Endothelial cell of umbilical vein (primary cell): ENCODE data around the gene CCK.

Source experiments
- EZH2 ChIP-seq: IDR thresholded peaks from 2 replicates; pipeline ENCODE4 v1.6.1; 2012; ENCODE audit warnings: borderline replicate concordance, low read depth, mild to moderate bottlenecking, moderate library complexity, low read length, inconsistent platforms; ENCODE audit not compliant: severe bottlenecking
- JUN ChIP-seq: IDR thresholded peaks from 2 replicates; pipeline ENCODE4 v1.6.1; 2011; ENCODE audit warnings: borderline replicate concordance, low read depth; ENCODE audit not compliant: insufficient read length, insufficient read depth
- POLR2A ChIP-seq: IDR thresholded peaks from 2 replicates; pipeline ENCODE4 v1.6.1; 2012; ENCODE audit warnings: low read depth, mild to moderate bottlenecking, control low read depth, low read length
- POLR2AphosphoS5 ChIP-seq: IDR thresholded peaks from 2 replicates; pipeline ENCODE4 v1.6.1; 2012; ENCODE audit warnings: low read depth, mild to moderate bottlenecking, control low read depth, low read length, moderate library complexity; ENCODE audit not compliant: insufficient read depth
- TF ChIP-seq, protein P1 (sequence below): IDR thresholded peaks from 2 replicates; pipeline ENCODE4 v1.6.1; 2011; ENCODE audit not compliant: insufficient read depth, insufficient read length
- TF ChIP-seq, protein P2 (sequence below), 2 donors: IDR thresholded peaks; 1 replicate in 1 of 2; 2 replicates in 1 of 2; pipeline ENCODE4 v1.5.1; 2011; ENCODE audit warnings: low read length in 2 of 2, mild to moderate bottlenecking in 2 of 2, moderate library complexity in 2 of 2, control low read depth in 1 of 2, inconsistent platforms in 1 of 2, low read depth in 1 of 2; ENCODE audit not compliant: insufficient read depth in 1 of 2; ENCODE audit errors: extremely low read depth in 1 of 2

DNA sequence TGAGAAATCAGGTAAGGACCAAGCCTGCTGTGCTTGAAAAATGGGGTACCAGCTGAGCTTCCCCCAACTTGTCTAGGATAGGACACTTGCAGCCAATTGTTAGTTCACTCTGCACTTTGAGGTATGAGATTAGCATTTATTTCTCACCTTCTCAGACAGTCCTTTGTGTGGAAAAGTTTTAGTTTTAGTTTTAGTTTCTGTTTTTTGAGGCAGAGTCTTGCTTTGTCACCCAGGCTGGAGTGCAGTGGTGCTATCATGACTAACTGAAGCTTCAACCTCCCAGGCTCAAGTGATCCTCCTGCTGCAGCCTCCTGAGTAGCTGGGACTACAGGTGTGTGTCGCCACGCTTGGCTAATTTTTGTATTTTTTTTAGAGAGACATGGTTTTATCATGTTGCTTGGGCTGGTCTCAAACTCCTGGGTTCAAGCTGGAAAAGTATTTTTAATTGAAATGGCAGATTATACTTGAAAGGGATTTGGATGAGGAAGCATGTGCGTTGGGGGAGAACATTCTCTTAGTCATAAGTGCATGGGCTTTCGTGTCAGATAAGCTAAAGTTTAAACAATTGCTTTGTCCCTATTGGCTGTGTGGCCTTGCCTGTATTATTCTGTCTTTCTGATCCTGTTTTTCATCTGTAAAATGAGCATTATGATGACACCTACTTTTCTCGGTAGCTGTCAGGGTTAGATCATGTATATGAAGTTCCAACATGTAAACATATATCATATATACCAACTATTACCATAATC is 25.2 kb upstream of the CCK start:
- TF ChIP-seq EZH2 = no peak
- no peak for TF ChIP-seq POLR2A
- TF ChIP-seq POLR2AphosphoS5 = no peak
- TF ChIP-seq, protein P1, sequence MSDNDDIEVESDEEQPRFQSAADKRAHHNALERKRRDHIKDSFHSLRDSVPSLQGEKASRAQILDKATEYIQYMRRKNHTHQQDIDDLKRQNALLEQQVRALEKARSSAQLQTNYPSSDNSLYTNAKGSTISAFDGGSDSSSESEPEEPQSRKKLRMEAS = no peak
- no peak for TF ChIP-seq JUN
- TF ChIP-seq, protein P2, sequence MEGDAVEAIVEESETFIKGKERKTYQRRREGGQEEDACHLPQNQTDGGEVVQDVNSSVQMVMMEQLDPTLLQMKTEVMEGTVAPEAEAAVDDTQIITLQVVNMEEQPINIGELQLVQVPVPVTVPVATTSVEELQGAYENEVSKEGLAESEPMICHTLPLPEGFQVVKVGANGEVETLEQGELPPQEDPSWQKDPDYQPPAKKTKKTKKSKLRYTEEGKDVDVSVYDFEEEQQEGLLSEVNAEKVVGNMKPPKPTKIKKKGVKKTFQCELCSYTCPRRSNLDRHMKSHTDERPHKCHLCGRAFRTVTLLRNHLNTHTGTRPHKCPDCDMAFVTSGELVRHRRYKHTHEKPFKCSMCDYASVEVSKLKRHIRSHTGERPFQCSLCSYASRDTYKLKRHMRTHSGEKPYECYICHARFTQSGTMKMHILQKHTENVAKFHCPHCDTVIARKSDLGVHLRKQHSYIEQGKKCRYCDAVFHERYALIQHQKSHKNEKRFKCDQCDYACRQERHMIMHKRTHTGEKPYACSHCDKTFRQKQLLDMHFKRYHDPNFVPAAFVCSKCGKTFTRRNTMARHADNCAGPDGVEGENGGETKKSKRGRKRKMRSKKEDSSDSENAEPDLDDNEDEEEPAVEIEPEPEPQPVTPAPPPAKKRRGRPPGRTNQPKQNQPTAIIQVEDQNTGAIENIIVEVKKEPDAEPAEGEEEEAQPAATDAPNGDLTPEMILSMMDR (IDR thresholded peaks at IDR 0.05; ENCODE audit: extremely low read depth in 1 of 2, insufficient read depth in 1 of 2, low read depth in 1 of 2, low read length in 2 of 2) = no peak
